RWPE1 (cell line): ENCODE measurements around the gene ADAP1.

ENCODE experiments used
- CTCF ChIA-PET: fragments of 350-600 bp; sonication (Branson Sonifier 250); formaldehyde crosslinking; extraction: SDS; loops from one replicate; lab custom pipeline; 2021; lab: Yijun Ruan, JAX
- POLR2A ChIA-PET: fragments of 400-600 bp; formaldehyde crosslinking; extraction: SDS; loops from one replicate; lab custom pipeline; 2020; ENCODE audit warnings: antibody characterized with exemption; ENCODE audit not compliant: low non-redundant PET; lab: Yijun Ruan, JAX
- DNase-seq: peaks from one replicate; pipeline ENCODE4 v3.0.0; 2012; ENCODE audit warnings: low spot score
- H3K27ac ChIP-seq: fragments of 450-650 bp; 2 replicates; pipeline ENCODE4 v1.5.1; 2017
- TF ChIP-seq, protein P1 (sequence below): fragments of 450-650 bp; conservative IDR thresholded peaks from 2 replicates; pipeline ENCODE4 v1.5.1; 2017; ENCODE audit warnings: low read depth, mild to moderate bottlenecking

ADAP1 gene

GRCh38 chr7:938546-939185 lies 15.8 kb downstream of the ADAP1 start:
- POLR2A ChIA-PET: no interaction called here
- H3K27ac ChIP-seq: no peak overlapping the region
- TF ChIP-seq, protein P1, sequence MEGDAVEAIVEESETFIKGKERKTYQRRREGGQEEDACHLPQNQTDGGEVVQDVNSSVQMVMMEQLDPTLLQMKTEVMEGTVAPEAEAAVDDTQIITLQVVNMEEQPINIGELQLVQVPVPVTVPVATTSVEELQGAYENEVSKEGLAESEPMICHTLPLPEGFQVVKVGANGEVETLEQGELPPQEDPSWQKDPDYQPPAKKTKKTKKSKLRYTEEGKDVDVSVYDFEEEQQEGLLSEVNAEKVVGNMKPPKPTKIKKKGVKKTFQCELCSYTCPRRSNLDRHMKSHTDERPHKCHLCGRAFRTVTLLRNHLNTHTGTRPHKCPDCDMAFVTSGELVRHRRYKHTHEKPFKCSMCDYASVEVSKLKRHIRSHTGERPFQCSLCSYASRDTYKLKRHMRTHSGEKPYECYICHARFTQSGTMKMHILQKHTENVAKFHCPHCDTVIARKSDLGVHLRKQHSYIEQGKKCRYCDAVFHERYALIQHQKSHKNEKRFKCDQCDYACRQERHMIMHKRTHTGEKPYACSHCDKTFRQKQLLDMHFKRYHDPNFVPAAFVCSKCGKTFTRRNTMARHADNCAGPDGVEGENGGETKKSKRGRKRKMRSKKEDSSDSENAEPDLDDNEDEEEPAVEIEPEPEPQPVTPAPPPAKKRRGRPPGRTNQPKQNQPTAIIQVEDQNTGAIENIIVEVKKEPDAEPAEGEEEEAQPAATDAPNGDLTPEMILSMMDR: no peak
- no peak for DNase-seq
- CTCF ChIA-PET: interaction anchor here (0.6 kb wide), 1 partner anchor 1541 kb away, joined by 5 read pairs; no protein-coding TSS in a partner anchor

DNA sequence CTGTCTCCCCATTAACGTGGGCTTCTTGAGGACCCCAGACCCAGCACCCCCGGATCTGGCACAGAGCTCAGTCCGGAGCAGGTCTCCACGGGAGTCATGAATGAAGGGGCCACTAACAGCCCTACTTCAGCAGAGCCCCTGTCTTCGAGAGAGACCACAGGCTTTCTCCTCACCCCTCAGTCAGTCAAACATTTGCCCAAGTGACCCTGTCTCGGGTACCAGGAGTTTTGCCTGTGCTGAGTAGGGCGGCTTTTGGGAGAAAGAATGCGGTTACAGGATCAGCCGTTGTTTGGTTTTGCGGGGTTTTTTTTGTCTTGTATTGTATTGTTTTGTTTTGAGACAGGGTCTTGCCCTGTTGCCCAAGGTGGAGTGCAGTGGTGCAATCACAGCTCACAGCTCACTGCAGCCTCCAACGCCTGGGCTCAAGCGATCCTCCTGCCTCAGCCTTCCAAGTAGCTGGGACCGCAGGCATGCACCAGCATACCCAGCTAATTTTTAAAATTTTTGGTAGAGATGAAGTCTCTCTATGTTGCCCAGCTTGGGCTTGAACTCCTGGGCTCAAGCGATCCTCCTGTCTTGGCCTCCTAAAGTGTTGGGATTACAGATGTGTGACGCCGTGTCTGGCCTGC lies 16.5 kb downstream of the ADAP1 start:
- H3K27ac ChIP-seq: no peak overlapping the region
- ChIA-PET POLR2A (no interaction called here), CTCF (interaction anchor here (0.6 kb wide), 1 partner anchor 1542 kb away, joined by 5 read pairs; no protein-coding TSS in a partner anchor)
- TF ChIP-seq, protein P1: no peak
- DNase-seq: no peak

- TF ChIP-seq, protein P1: no peak
- POLR2A ChIA-PET: no interaction called here
- peak; percentile 84 for DNase-seq
- CTCF ChIA-PET: no interaction called here
- peak overlapping the region; percentile 18 for H3K27ac ChIP-seq
Measured at GRCh38 chr7:936386-937054, 18.0 kb downstream of the ADAP1 start.

GRCh38 chr7:935874-936385 lies 18.6 kb downstream of the ADAP1 start:
- ChIA-PET CTCF (no interaction called here), POLR2A (no interaction called here)
- TF ChIP-seq, protein P1: no peak
- peak overlapping the region; percentile 18 for H3K27ac ChIP-seq
- DNase-seq: no peak

DNA sequence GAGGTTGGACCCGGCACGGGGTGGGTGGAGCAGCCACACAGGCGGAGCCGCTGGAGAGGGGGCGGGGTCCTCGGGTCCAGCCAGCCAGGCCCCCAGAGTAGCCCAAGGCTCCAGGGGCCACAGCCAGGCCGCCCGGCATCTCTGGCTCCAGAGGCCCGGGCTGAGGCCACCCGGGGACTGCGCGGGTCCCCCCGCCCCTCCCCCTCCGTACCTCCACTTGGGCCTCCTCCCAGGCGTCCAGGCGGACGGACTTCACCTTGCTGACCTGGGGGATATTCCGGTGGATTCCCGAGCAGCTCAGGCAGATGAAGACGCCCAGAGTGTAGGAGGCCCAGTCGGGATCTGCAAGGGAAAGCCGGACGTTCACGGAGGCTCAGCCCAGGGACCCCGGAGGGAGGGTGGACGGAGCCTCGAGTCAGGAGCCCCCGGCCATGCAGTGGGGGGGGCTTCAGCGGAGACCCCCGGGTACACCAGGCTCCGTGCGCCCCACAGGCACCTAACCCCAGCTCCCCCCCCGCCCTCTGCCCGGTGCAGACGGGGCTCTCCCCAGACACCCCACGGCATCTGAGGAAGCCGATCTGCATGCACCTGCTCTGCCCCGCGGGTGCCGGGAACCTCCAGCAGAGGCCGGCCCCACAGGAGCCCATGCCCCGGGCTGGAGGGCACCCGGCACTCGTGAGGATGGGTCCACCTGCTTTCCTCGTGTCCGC lies 19.2 kb downstream of the ADAP1 start:
- POLR2A ChIA-PET: interaction anchor here (0.5 kb wide), 1 partner anchor 11 kb away, joined by 3 read pairs; no protein-coding TSS in a partner anchor
- no peak overlapping the region for H3K27ac ChIP-seq
- CTCF ChIA-PET: no interaction called here
- no peak for DNase-seq
- TF ChIP-seq, protein P1: no peak
